A673 (cell line): ENCODE measurements around the gene PHLDB2. TPM values are rescaled to one million over a fixed set of nuclear protein-coding genes. Genes with fewer than 3 reads are reported as not detected.

Source experiments
- BruUV-seq: library from RNA; stranded (reverse); fragments of 400-500 nt; replicated peaks from 2 replicates; lab custom pipeline; 2021; lab: Mats Ljungman, UMichigan
- CTCF ChIA-PET: fragments of 300-600 bp; sonication (Branson Sonifier 250); formaldehyde crosslinking; loops from one replicate; lab custom pipeline; 2022; ENCODE audit warnings: antibody characterized with exemption; lab: Charles Lee
- POLR2A ChIA-PET: fragments of 300-600 bp; sonication (Branson Sonifier 250); formaldehyde crosslinking; loops from one replicate; lab custom pipeline; 2022; ENCODE audit warnings: antibody characterized with exemption; ENCODE audit not compliant: low non-redundant PET; lab: Charles Lee
- DNase-seq: peaks from one replicate; pipeline ENCODE4 v3.0.0-alpha.2; 2015; ENCODE audit warnings: low spot score
- H3K27ac ChIP-seq: fragments of 200-600 bp; sonication (generic); 2 replicates; pipeline ENCODE4 v1.5.1; 2016; ENCODE audit warnings: mixed run types, low read depth, mild to moderate bottlenecking, mixed read lengths, antibody characterized with exemption, low read length; ENCODE audit not compliant: poor library complexity, severe bottlenecking
- H3K27me3 ChIP-seq: fragments of 200-600 bp; sonication (generic); replicated peaks from 2 replicates; pipeline ENCODE4 v1.6.1; 2017; ENCODE audit warnings: mixed run types, low read depth, mild to moderate bottlenecking, mixed read lengths, antibody characterized with exemption, low read length; ENCODE audit not compliant: insufficient read depth, poor library complexity
- H3K36me3 ChIP-seq: fragments of 200-600 bp; sonication (generic); 2 replicates; pipeline ENCODE4 v1.6.1; 2016; ENCODE audit warnings: mixed run types, mild to moderate bottlenecking, mixed read lengths, antibody characterized with exemption, low read length; ENCODE audit not compliant: insufficient read depth, poor library complexity, severe bottlenecking
- H3K4me1 ChIP-seq: fragments of 200-600 bp; sonication (generic); 2 replicates; pipeline ENCODE4 v1.6.1; 2017; ENCODE audit warnings: mixed run types, mild to moderate bottlenecking, mixed read lengths, antibody characterized with exemption, low read length; ENCODE audit not compliant: insufficient read depth, poor library complexity, severe bottlenecking
- H3K4me3 ChIP-seq: fragments of 200-600 bp; sonication (generic); 2 replicates; pipeline ENCODE4 v1.5.1; 2016; ENCODE audit warnings: low read depth, mixed run types, mild to moderate bottlenecking, mixed read lengths, low read length; ENCODE audit not compliant: poor library complexity, severe bottlenecking
- H3K9me3 ChIP-seq: fragments of 200-600 bp; sonication (generic); 2 replicates; pipeline ENCODE4 v1.6.1; 2016; ENCODE audit warnings: mixed run types, low read depth, mild to moderate bottlenecking, mixed read lengths, antibody characterized with exemption, low read length; ENCODE audit not compliant: poor library complexity, severe bottlenecking
- CTCF ChIP-seq: fragments of 300-800, 200-600 bp; sonication (generic); conservative IDR thresholded peaks from 2 replicates; pipeline ENCODE4 v1.5.1; 2017; ENCODE audit warnings: low read depth, mild to moderate bottlenecking, antibody characterized with exemption, low read length, moderate library complexity, mixed read lengths
- EZH2 ChIP-seq: fragments of 200-600 bp; sonication (generic); IDR thresholded peaks from 2 replicates; pipeline ENCODE4 v1.6.1; 2017; ENCODE audit warnings: borderline replicate concordance, low read depth, mild to moderate bottlenecking, mixed read lengths, antibody characterized with exemption, low read length; ENCODE audit not compliant: poor library complexity, severe bottlenecking
- intact Hi-C: fragments of 100-400 bp; cut with micrococcal nuclease; formaldehyde crosslinking; loops from one replicate; pipeline ENCODE4 v1.10.0; 2022; ENCODE audit not compliant: unreplicated experiment
- total RNA-seq: library from RNA; stranded (reverse); gene quantifications from 2 replicates; pipeline ENCODE4 v1.2.3, GENCODE V29; 2021

PHLDB2 gene
- total RNA-seq, 1 experiment from 2014 or later, result 13.1 TPM

GRCh38 chr3:111910806-111911205 is 51.7 kb downstream of the PHLDB2 start:
- H3K27me3 ChIP-seq, result no peaks in the 10 kb centered on the region
- no peak for TF ChIP-seq CTCF
- TF ChIP-seq EZH2, result no peak
- H3K36me3 ChIP-seq, result no peaks in the 10 kb centered on the region
- no peaks in the 10 kb centered on the region for H3K9me3 ChIP-seq
- CTCF ChIA-PET, result no interaction called here
- no peak for DNase-seq
- BruUV-seq, result no TSS peak
- no peaks in the 10 kb centered on the region for H3K4me1 ChIP-seq
- H3K4me3 ChIP-seq, result no peak overlapping the region
- intact Hi-C loops, result no loop called here
- POLR2A ChIA-PET, result no interaction called here
- H3K27ac ChIP-seq, result no peak overlapping the region

- no peak for TF ChIP-seq EZH2
- TF ChIP-seq CTCF, result no peak
Measured at GRCh38 chr3:111911446-111911845, 52.4 kb downstream of the PHLDB2 start.

GRCh38 chr3:111913163-111913763 is 54.2 kb downstream of the PHLDB2 start:
- H3K4me1 ChIP-seq, result peaks cover 8% of the 10 kb centered on the region
- no peaks in the 10 kb centered on the region for H3K36me3 ChIP-seq
- H3K27ac ChIP-seq, result no peak overlapping the region
- CTCF ChIA-PET, result no interaction called here
- H3K27me3 ChIP-seq, result no peaks in the 10 kb centered on the region
- H3K4me3 ChIP-seq, result no peak overlapping the region
- no peak for TF ChIP-seq CTCF
- no peak for TF ChIP-seq EZH2
- no peaks in the 10 kb centered on the region for H3K9me3 ChIP-seq
- no peak for DNase-seq
- POLR2A ChIA-PET, result no interaction called here
- intact Hi-C loops, result no loop called here
- BruUV-seq, result no TSS peak

More at GRCh38 chr3:111911446-111911845, 52.4 kb downstream of the PHLDB2 start:
- Histone ChIP-seq H3K9me3 (no peaks in the 10 kb centered on the region), H3K27me3 (no peaks in the 10 kb centered on the region), H3K4me3 (no peak overlapping the region), H3K4me1 (peaks cover 5% of the 10 kb centered on the region), H3K27ac (no peak overlapping the region), H3K36me3 (no peaks in the 10 kb centered on the region)
- intact Hi-C loops, result no loop called here
- CTCF ChIA-PET, result no interaction called here
- no peak for DNase-seq
- no TSS peak for BruUV-seq
- POLR2A ChIA-PET, result no interaction called here
